Keratinocyte (primary cell): ENCODE measurements around the gene GIN1. TPM values are rescaled to one million over a fixed set of nuclear protein-coding genes. Genes with fewer than 3 reads are reported as not detected.

Experiments
- DNase-seq: peaks from one replicate; pipeline ENCODE4 v3.0.0-alpha.2; 2011; ENCODE audit warnings: low read depth, missing footprints, low spot score
- FAIRE-seq: peaks from 2 replicates; lab custom pipeline; 2011; peaks lifted over from hg19 to GRCh38; lab: Jason Lieb, UNC
- H2AFZ ChIP-seq: 2 replicates; pipeline ENCODE4 v1.6.0; 2012; ENCODE audit warnings: low read length, control low read depth, inconsistent platforms; ENCODE audit not compliant: control insufficient read depth
- H3K27ac ChIP-seq: 2 replicates; pipeline ENCODE4 v1.5.1; 2011; ENCODE audit warnings: low read length; ENCODE audit not compliant: control insufficient read depth, insufficient read depth
- H3K27me3 ChIP-seq: 3 replicates; pipeline ENCODE4 v1.6.0; 2011; ENCODE audit warnings: low read length; ENCODE audit not compliant: control insufficient read depth, insufficient read depth; ENCODE audit errors: extremely low read depth
- H3K36me3 ChIP-seq, 2 experiments: 2 replicates in 1 of 2; 3 replicates in 1 of 2; pipeline ENCODE4 v1.5.1; 2011; ENCODE audit warnings: low read length in 2 of 2, mild to moderate bottlenecking in 1 of 2; ENCODE audit not compliant: control insufficient read depth in 2 of 2, insufficient read depth in 2 of 2; ENCODE audit errors: extremely low read depth in 1 of 2
- H3K4me1 ChIP-seq: 3 replicates; pipeline ENCODE4 v1.5.1; 2011; ENCODE audit warnings: low read length; ENCODE audit not compliant: control insufficient read depth, insufficient read depth; ENCODE audit errors: extremely low read depth
- H3K4me2 ChIP-seq: 3 replicates; pipeline ENCODE4 v1.6.0; 2011; ENCODE audit warnings: low read depth, low read length; ENCODE audit not compliant: control insufficient read depth, insufficient read depth; ENCODE audit errors: extremely low read depth
- H3K4me3 ChIP-seq, 3 experiments: fragments of 200-600 bp in 1 of 3; sonication (generic) in 1 of 3; 2 replicates in 2 of 3; 3 replicates in 1 of 3; pipeline ENCODE4 v1.5.1; 2011 to 2016; ENCODE audit warnings: low read length in 3 of 3, mild to moderate bottlenecking in 3 of 3, control low read depth in 2 of 3, inconsistent platforms in 1 of 3, low read depth in 1 of 3, mixed read lengths in 1 of 3, mixed run types in 1 of 3, moderate library complexity in 1 of 3; ENCODE audit not compliant: control insufficient read depth in 2 of 3, insufficient read depth in 2 of 3; ENCODE audit errors: extremely low read depth in 1 of 3
- H3K79me2 ChIP-seq: 2 replicates; pipeline ENCODE4 v1.6.0; 2012; ENCODE audit warnings: low read length; ENCODE audit not compliant: control insufficient read depth, insufficient read depth
- H3K9ac ChIP-seq: 3 replicates; pipeline ENCODE4 v1.6.0; 2011; ENCODE audit warnings: low read length; ENCODE audit not compliant: control insufficient read depth, insufficient read depth; ENCODE audit errors: extremely low read depth
- H3K9me1 ChIP-seq: 3 replicates; pipeline ENCODE4 v1.6.0; 2011; ENCODE audit warnings: low read length; ENCODE audit not compliant: control insufficient read depth, insufficient read depth; ENCODE audit errors: extremely low read depth
- H3K9me3 ChIP-seq: 2 replicates; pipeline ENCODE4 v1.5.1; 2012; ENCODE audit warnings: low read depth, low read length; ENCODE audit not compliant: control insufficient read depth
- H4K20me1 ChIP-seq: 3 replicates; pipeline ENCODE4 v1.6.0; 2011; ENCODE audit warnings: low read length; ENCODE audit not compliant: control insufficient read depth, insufficient read depth; ENCODE audit errors: extremely low read depth
- CTCF ChIP-seq, 3 experiments: IDR thresholded peaks in 1 of 3; conservative IDR thresholded peaks in 1 of 3; optimal IDR thresholded peaks in 1 of 3; 2 replicates in 2 of 3; 3 replicates in 1 of 3; pipeline versions ENCODE3 to v1.5.1; 2011; ENCODE audit warnings: low read length in 3 of 3, mild to moderate bottlenecking in 3 of 3, moderate library complexity in 2 of 3, control low read depth in 1 of 3, inconsistent platforms in 1 of 3; ENCODE audit not compliant: insufficient read depth in 2 of 3; ENCODE audit errors: extremely low read depth in 1 of 3
- EZH2 ChIP-seq: IDR thresholded peaks from one replicate; pipeline ENCODE4 v1.6.1; 2012; ENCODE audit warnings: inconsistent platforms, mild to moderate bottlenecking, low read length, moderate library complexity
- dilution Hi-C: fragments of 300-500 bp; cut with MboI; formaldehyde crosslinking; loops from one replicate; pipeline ENCODE4 v1.7.0; 2020; ENCODE audit warnings: low sequenced_read_pairs; ENCODE audit not compliant: extremely low pct_ligation_motif_present
- polyA plus RNA-seq, 5 experiments: library from polyadenylated mRNA; depleted of rRNA in 3 of 5; stranded (reverse) in 3 of 5; stranded (forward) in 1 of 5; unstranded in 1 of 5; fragments of >200 nt; gene quantifications; 1 replicate in 1 of 5; 2 replicates in 3 of 5; 3 replicates in 1 of 5; pipeline versions ENCODE4 v1.2.1 to v1.2.3, GENCODE V29; 2011 to 2012; ENCODE audit warnings: missing spikeins in 2 of 5, low read depth in 1 of 5, low replicate concordance in 1 of 5

The GIN1 gene
- polyA plus RNA-seq, 1 donor (not counting 4 experiments of a cell fraction or from before 2014, with no cell fraction given) = 8.9 TPM

GRCh38 chr5:103117471-103117991 lies 2.4 kb downstream of the GIN1 start:
- Histone ChIP-seq H3K9me1 (no peaks in the 10 kb centered on the region), H3K9ac (no peak overlapping the region), H3K4me3 (no peak overlapping the region), H3K27me3 (no peaks in the 10 kb centered on the region), H2AFZ (no peak overlapping the region), H3K9me3 (no peaks in the 10 kb centered on the region), H3K27ac (no peak overlapping the region), H3K79me2 (peaks cover 51% of the 10 kb centered on the region), H3K4me1 (peaks cover 5% of the 10 kb centered on the region), H3K4me2 (peak overlapping the region; percentile 92), H3K36me3 (no peaks in the 10 kb centered on the region), H4K20me1 (no peaks in the 10 kb centered on the region)
- DNase-seq (no peak), FAIRE-seq (no peak)
- no peak for TF ChIP-seq CTCF (optimal IDR thresholded peaks at IDR 0.05 in 1 of 3, IDR thresholded peaks at IDR 0.05 in 1 of 3, conservative IDR thresholded peaks at IDR 0.05 in 1 of 3; ENCODE audit: extremely low read depth in 1 of 3, insufficient read depth in 2 of 3, low read length in 3 of 3)
- no peak for TF ChIP-seq EZH2
- dilution Hi-C loops = no loop called here

- no peaks in the 10 kb centered on the region for H3K9me1 ChIP-seq
- no peak overlapping the region for H3K4me3 ChIP-seq
- no peaks in the 10 kb centered on the region for H3K4me1 ChIP-seq
- TF ChIP-seq EZH2 (no peak), CTCF (optimal IDR thresholded peaks at IDR 0.05 in 1 of 3, IDR thresholded peaks at IDR 0.05 in 1 of 3, conservative IDR thresholded peaks at IDR 0.05 in 1 of 3; ENCODE audit: extremely low read depth in 1 of 3, insufficient read depth in 2 of 3, low read length in 3 of 3) (no peak)
- H3K79me2 ChIP-seq = peaks cover 39% of the 10 kb centered on the region
- H2AFZ ChIP-seq = no peak overlapping the region
- no peaks in the 10 kb centered on the region for H3K36me3 ChIP-seq
- H3K27ac ChIP-seq = no peak overlapping the region
- H4K20me1 ChIP-seq = no peaks in the 10 kb centered on the region
- H3K27me3 ChIP-seq = no peaks in the 10 kb centered on the region
- H3K9me3 ChIP-seq = no peaks in the 10 kb centered on the region
- DNase-seq = no peak
- FAIRE-seq = no peak
- no peak overlapping the region for H3K9ac ChIP-seq
- H3K4me2 ChIP-seq = no peak overlapping the region
- dilution Hi-C loops = no loop called here
Measured at GRCh38 chr5:103114440-103114839, 5.5 kb downstream of the GIN1 start.
